GM12801 (cell line): ENCODE data around the gene AEN.

Experiments used
- CTCF ChIP-seq: IDR thresholded peaks from one replicate; pipeline ENCODE4 v1.5.1; 2011; ENCODE audit warnings: control low read depth; ENCODE audit not compliant: insufficient read length; ENCODE audit errors: extremely low read depth

AEN gene

GRCh38 chr15:88649753-88650551 lies 28.8 kb downstream of the AEN start:
- TF ChIP-seq CTCF, result no peak

- TF ChIP-seq CTCF, result no peak
These were observed 29.4 kb downstream of the AEN start for GRCh38 chr15:88650556-88650955.

- no peak for TF ChIP-seq CTCF
These were observed 30.1 kb downstream of the AEN start for GRCh38 chr15:88651136-88651732.

GRCh38 chr15:88651971-88652370 lies 30.8 kb downstream of the AEN start:
- no peak for TF ChIP-seq CTCF

GRCh38 chr15:88652456-88653199 lies 31.5 kb downstream of the AEN start:
- TF ChIP-seq CTCF, result no peak

- no peak for TF ChIP-seq CTCF
These were observed 32.3 kb downstream of the AEN start for GRCh38 chr15:88653200-88654064.

- no peak for TF ChIP-seq CTCF
These were observed 33.4 kb downstream of the AEN start for GRCh38 chr15:88654430-88655102.
